ENCODE results near the gene GPR183.

DNA sequence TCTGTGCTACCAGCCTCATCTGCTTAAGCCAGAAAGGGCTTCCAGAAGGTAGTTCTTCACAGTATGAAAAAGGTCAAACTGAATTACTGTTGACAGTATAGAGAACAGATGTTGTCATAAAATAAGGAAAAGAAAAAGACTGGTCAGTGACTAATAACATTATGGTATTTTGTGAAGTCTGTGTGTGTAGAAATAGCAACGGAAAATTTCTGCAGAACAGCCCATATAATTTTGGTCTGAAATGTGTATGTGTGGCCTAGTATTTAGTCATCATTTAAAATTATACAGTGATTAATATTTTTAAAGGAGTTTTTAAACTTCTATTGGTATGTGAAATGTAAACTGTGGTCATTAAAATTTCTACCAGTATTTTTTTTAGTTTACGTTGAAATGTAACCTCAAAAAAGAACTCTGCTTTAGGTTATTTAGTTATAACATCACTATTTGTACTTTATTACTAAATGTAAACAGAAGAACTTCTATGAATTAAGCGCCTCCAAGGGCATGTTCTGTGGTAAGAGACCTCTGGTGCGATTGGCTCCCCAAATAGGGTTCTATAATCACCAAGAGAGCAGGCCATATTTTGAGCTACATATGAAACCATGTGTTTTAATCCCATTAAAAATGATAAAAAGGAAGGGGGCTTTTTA, 3.3 kb upstream of the GPR183 start:
- TF ChIP-seq EZH2phosphoT487 (conservative IDR thresholded peaks at IDR 0.05; ENCODE audit: low read length) (no peak), CTCF (IDR thresholded peaks at IDR 0.05; ENCODE audit: insufficient read depth, low read length, poor library complexity, severe bottlenecking) (no peak)
